ENCODE data around the gene CSF1. TPM values are rescaled to one million over a fixed set of nuclear protein-coding genes. Genes with fewer than 3 reads are reported as not detected.
"Not testable (repeated sequence)": the region's sequence is repeated elsewhere in the genome, so short reads cannot be mapped to it uniquely, and the experiment has no call there.

The CSF1 gene
- 24.5 and 64.8 TPM in 2 replicates for total RNA-seq

DNA sequence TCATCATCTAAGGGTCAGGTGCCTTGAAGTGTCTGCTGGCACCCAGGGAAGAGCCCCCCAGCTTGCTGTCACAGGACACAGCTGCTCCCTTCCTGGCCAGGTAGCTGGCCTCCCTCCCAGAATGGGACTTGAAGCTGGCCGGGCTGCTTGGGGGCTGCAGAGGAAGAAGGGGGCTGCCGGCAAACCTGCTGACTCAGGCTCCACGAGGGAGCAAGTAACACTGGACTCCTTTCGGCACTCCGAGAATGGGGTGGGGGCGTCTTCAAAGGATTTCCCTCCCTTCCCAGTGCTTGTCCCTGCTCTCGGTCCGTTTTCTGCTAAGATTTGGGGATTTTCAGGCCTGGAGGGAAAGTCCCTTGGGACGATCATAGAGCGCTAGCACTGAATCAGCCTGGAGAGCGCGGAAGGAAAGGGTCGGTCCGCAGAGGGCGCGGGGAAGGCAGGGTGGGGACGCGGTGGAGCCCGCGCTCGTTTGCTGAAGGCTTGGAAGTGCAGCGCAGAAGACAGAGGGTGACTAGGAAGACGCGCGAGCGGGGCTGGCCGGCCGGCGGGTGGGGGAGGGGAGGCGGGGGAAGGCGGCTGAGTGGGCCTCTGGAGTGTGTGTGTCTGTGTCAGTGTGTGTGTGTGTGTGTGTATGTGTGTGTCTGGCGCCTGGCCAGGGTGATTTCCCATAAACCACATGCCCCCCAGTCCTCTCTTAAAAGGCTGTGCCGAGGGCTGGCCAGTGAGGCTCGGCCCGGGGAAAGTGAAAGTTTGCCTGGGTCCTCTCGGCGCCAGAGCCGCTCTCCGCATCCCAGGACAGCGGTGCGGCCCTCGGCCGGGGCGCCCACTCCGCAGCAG lies at the start of gene CSF1:
TSS of gene CSF1 (plus strand) at position 727 of the 840 bp plus-strand sequence. CDS start 175 bp downstream, outside the sequence.
- TF ChIP-seq, protein P1, sequence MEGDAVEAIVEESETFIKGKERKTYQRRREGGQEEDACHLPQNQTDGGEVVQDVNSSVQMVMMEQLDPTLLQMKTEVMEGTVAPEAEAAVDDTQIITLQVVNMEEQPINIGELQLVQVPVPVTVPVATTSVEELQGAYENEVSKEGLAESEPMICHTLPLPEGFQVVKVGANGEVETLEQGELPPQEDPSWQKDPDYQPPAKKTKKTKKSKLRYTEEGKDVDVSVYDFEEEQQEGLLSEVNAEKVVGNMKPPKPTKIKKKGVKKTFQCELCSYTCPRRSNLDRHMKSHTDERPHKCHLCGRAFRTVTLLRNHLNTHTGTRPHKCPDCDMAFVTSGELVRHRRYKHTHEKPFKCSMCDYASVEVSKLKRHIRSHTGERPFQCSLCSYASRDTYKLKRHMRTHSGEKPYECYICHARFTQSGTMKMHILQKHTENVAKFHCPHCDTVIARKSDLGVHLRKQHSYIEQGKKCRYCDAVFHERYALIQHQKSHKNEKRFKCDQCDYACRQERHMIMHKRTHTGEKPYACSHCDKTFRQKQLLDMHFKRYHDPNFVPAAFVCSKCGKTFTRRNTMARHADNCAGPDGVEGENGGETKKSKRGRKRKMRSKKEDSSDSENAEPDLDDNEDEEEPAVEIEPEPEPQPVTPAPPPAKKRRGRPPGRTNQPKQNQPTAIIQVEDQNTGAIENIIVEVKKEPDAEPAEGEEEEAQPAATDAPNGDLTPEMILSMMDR (IDR thresholded peaks at IDR 0.05; ENCODE audit: insufficient read depth, low read depth, low read length) = no peak

GRCh38 chr1:109861616-109862015 lies 49.0 kb upstream of the CSF1 start:
- not testable (repeated sequence) for H3K4me3 ChIP-seq (ENCODE audit: low read depth, low read length); DNase-seq (ENCODE audit: low read depth)

More for the DNA sequence above, at the start of gene CSF1:
- peak; percentile 92 for DNase-seq (ENCODE audit: low read depth)
- H3K4me3 ChIP-seq (ENCODE audit: low read depth, low read length) = peak within 1 kb of the TSS; percentile 86

- DNase-seq (ENCODE audit: low read depth) = no peak
- TF ChIP-seq, protein P1 (IDR thresholded peaks at IDR 0.05; ENCODE audit: insufficient read depth, low read depth, low read length) = no peak
- H3K4me3 ChIP-seq (ENCODE audit: low read depth, low read length) = no peak overlapping the region
Observed at GRCh38 chr1:109863667-109864046, 47.0 kb upstream of the CSF1 start.

DNA sequence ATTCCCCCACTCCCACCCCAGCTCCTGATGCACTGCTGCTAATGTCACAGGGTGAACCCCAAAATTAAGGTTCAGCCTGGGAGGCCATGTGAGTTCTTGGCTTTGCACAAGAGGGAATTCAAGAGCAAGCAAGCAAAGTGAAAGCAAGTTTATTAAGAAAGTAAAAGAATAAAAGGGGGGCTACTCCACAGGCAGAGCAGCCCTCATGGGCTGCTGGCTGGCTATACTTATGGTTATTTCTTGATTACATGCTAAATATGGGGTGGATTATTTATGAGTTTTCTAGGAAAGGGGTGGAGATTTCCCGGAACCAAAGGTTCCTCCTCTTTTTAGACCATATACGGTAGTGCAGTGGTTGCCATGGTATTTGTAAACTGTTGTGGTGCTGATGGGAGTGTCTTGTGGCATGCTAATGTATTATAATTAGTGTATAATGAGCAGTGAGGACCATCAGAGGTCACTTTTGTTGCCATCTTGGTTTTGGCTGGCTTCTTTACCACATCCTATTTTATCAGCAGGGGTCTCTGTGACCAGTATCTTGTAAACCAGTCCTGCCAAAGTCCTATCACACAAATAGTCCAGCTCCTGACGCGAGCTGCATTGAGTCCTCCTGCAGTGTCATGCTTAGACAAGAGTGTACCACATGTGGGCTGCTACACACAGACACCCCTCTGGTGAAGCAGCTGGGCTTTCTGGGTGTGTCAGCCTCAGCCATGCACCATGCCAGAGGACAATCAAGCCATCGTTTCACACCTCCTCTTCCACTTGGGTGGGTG lies 46.4 kb upstream of the CSF1 start:
- peak; percentile 47 for DNase-seq (ENCODE audit: low read depth)
- TF ChIP-seq, protein P1 (IDR thresholded peaks at IDR 0.05; ENCODE audit: insufficient read depth, low read depth, low read length) = no peak
- no peak overlapping the region for H3K4me3 ChIP-seq (ENCODE audit: low read depth, low read length)

GRCh38 chr1:109864930-109865612 lies 45.6 kb upstream of the CSF1 start:
- peak; percentile 93 for DNase-seq (ENCODE audit: low read depth)
- no peak overlapping the region for H3K4me3 ChIP-seq (ENCODE audit: low read depth, low read length)
- TF ChIP-seq, protein P1 (IDR thresholded peaks at IDR 0.05; ENCODE audit: insufficient read depth, low read depth, low read length) = no peak

DNA sequence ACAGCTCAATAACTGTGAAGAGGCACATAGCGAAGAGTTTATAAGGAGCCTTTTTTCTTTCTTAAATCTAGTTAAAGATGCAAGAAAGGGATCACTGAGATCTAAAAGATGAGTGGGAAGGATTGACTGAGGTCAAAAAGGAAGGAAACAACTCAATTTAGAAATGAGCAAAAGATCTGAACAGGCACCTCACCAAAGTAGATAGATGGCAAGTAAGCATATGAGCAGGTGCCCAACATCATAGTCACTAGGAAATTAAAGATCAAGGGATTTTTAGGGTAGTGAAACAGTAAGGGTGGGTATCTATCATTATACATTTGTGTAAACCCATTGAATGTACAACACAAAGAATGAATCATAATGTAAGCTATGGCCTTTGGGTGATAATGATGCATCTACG lies 44.6 kb upstream of the CSF1 start:
- no peak overlapping the region for H3K4me3 ChIP-seq (ENCODE audit: low read depth, low read length)
- DNase-seq (ENCODE audit: low read depth) = no peak
- TF ChIP-seq, protein P1 (IDR thresholded peaks at IDR 0.05; ENCODE audit: insufficient read depth, low read depth, low read length) = no peak

Data from fibroblast of villous mesenchyme (primary cell).